ENCODE results near the gene GFOD1.
"Not testable (repeated sequence)": the region's sequence is repeated elsewhere in the genome, so short reads cannot be mapped to it uniquely, and the experiment has no call there.

The GFOD1 gene

GRCh38 chr6:13450628-13451027 is 36.8 kb downstream of the GFOD1 start:
- no peak for DNase-seq (ENCODE audit: low read depth)
- no peak overlapping the region for H3K4me3 ChIP-seq (ENCODE audit: low read length)
- TF ChIP-seq CTCF (conservative IDR thresholded peaks at IDR 0.05; ENCODE audit: low read length): no peak

GRCh38 chr6:13447949-13448724 is 39.3 kb downstream of the GFOD1 start:
- DNase-seq (ENCODE audit: low read depth): no peak
- no peak for TF ChIP-seq CTCF (conservative IDR thresholded peaks at IDR 0.05; ENCODE audit: low read length)
- no peak overlapping the region for H3K4me3 ChIP-seq (ENCODE audit: low read length)

- no peak for TF ChIP-seq CTCF (conservative IDR thresholded peaks at IDR 0.05; ENCODE audit: low read length)
Observed at GRCh38 chr6:13446381-13446780, 41.0 kb downstream of the GFOD1 start.

GRCh38 chr6:13445744-13446115 is 41.7 kb downstream of the GFOD1 start:
- H3K4me3 ChIP-seq (ENCODE audit: low read length): no peak overlapping the region
- no peak for DNase-seq (ENCODE audit: low read depth)
- no peak for TF ChIP-seq CTCF (conservative IDR thresholded peaks at IDR 0.05; ENCODE audit: low read length)

More at GRCh38 chr6:13446381-13446780, 41.0 kb downstream of the GFOD1 start:
- H3K4me3 ChIP-seq (ENCODE audit: low read length): no peak overlapping the region
- DNase-seq (ENCODE audit: low read depth): no peak

GRCh38 chr6:13445005-13445743 is 42.2 kb downstream of the GFOD1 start:
- peak; percentile 49 for DNase-seq (ENCODE audit: low read depth)
- H3K4me3 ChIP-seq (ENCODE audit: low read length): no peak overlapping the region
- no peak for TF ChIP-seq CTCF (conservative IDR thresholded peaks at IDR 0.05; ENCODE audit: low read length)

- DNase-seq (ENCODE audit: low read depth): no peak
- no peak for TF ChIP-seq CTCF (conservative IDR thresholded peaks at IDR 0.05; ENCODE audit: low read length)
- no peak overlapping the region for H3K4me3 ChIP-seq (ENCODE audit: low read length)
Observed at GRCh38 chr6:13444604-13445003, 42.8 kb downstream of the GFOD1 start.

GRCh38 chr6:13443978-13444377 is 43.4 kb downstream of the GFOD1 start:
- H3K4me3 ChIP-seq (ENCODE audit: low read length); DNase-seq (ENCODE audit: low read depth): not testable (repeated sequence)
